ENCODE results near the gene SEMA3E.
"Not testable (repeated sequence)": the region's sequence is repeated elsewhere in the genome, so short reads cannot be mapped to it uniquely, and the experiment has no call there.

SEMA3E gene

DNA sequence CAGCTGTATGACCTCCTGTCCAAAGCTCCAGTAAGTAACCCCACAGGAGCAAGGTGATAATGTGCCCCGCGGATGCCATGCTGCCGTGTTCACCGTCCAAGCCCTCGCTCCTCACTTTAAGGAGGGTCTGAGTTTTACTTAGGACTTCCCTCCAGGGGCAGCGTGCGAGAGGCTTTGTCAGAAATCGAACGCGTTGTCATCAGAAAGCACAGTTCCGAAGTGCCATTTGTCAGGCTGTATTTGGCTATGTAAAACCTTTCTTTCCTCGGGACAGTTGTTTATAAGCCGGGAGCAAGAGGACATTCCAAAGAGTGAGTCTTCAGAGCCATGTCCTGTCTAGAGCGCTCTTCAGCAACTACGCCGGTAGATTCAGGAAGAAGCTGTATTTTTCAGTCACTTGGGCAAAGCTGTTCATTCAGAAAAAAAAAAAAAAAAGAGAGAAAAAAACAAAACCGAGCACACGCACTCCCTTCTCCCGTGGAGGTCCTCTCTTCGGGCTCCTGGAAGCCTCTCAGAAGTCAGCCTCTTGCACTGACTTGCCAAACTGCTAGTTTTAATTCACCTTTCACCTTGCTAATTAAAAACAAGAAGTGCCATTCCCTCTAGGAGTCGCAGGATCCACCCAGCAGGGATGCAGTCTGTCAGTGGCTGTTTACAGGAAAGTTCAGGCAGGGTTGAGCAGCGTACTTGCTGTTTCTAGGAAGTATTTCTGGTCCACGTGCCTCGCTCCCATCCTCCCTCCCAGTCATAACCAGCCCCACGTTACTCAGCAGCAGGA is at the start of gene SEMA3E:
Gene SEMA3E, minus strand, starts transcription at position 676 of the 778 bp plus-strand sequence.
- DNase-seq (ENCODE audit: low read depth, low spot score): peak; percentile 58

DNA sequence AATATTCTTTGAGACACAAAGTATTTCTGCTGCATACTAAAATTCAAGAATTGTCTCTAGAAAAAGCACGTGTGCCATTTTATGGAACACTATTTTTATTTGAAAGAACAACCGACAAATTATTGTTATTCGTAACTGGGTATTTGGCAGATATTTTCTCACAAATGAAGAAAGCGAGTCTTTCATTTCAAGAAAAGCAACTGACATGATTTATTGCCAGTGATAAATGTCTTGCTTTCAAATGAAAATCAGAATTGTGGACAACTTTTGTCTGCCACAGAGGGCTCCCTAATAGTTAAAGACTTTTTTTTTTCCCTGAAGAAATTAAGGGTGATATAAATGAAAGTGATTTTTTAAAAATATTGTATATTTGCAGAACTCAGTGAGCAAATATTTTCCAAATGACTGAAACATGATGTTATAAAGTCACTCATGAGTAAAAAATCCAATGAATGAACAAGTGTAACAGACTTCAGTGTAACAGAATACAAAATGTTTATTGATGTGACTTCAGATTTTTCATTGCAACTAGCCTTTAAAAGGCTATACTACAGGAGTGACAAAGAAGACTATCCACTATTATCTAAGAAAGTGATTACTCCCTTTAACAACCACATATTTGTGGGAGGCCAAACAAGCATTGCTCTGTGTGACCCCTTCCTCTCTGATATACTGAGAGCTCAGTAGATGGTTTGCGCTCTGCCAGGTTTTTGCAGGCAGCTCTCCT is 49.0 kb upstream of the SEMA3E start:
- no peak for DNase-seq (ENCODE audit: low read depth, low spot score)

DNA sequence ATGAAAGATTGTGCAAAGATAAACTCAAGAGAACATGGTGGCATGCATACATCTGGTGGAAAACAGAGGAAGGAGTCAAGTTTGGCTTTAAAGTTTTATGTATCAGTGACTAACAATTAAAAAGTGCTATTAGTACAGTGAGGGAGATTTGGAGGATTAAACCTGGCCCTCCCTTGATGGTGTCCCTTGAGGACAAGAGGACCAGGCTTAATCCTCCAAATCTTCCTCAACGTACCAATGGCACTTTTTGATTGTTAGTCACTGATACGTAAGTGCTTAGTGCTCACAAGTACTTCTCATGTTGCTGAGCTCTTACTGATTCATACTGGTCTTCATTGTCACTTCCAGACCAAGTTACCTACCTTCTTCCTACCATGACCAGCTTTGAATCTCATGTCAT is 47.2 kb upstream of the SEMA3E start:
- DNase-seq (ENCODE audit: low read depth, low spot score): no peak

DNA sequence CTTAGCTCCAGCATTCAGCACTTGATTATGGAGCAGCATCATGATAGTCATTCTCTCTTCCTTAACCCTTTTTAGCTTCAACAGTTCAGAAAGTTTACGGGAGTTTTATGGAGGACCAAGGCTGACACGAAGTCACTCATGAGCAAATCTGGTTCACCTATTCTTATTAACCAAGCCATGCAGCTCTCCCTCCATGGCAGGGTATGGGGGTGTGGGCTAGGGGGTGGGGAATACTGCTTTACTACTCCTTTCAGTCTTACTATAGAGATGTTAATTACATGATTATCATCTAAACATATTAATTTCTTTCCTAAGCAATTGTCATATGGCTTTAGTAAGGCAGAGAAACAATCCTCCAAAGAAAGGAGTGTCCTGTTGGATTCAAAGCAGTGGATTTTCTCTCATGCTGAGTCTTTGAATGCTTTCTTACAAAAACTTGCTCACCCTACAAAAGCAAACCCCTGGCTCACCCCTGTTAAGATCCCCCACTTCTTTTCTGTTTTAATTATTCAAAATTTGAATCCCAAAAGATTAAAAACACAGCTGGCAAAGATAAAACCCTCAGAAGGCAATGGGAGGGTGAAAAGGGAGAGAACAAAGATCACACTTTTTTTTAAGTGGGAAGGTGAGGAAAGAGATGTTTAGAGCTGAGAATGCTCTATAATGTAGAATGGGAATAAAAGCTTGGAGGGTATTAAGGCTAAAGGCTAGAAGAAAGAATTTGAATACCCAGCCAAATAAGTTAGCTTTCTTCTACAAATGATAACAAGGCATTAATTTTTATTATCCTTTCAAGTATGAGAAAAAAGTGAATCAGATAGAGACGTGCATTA is 46.4 kb upstream of the SEMA3E start:
- DNase-seq (ENCODE audit: low read depth, low spot score): no peak

DNA sequence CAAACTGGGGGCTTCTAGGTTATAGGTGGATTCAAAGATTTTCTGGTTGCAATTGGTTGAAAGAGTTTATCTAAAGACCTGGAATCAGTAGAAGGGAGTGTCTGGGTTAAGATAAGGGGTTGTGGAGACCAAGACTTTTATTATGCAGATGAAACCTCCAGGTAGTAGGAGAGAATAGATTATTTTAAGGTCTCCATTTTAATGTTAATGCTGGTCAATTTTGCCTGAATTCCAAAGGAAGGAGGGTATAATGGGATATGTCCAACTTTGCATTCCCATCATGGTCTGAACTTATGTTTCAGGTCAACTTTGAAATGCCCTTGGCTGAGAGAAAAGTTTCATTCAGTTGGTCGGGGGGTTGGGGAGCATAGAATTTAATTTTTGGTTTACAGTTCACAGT is 44.3 kb upstream of the SEMA3E start:
- DNase-seq (ENCODE audit: low read depth, low spot score): no peak

DNA sequence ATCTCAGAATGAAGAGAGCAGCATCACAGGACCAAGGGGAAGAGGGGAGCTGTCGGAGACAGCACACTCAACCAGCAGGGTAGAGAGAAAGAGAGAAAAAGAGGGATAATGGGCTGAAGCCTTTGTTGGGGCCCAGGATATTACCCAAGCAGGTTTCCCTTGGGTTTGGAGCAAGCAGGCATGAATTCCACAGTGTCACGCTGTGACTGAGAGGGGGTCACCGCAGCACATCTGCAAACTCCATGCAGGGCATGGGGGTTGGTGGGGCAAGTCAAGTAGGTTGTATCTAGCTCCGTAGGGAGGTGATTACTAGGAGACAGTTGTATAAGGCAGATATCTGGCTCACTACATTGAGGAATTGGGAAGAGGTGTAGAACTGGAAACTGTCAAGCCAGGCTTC is 42.2 kb upstream of the SEMA3E start:
- DNase-seq (ENCODE audit: low read depth, low spot score): no peak

DNA sequence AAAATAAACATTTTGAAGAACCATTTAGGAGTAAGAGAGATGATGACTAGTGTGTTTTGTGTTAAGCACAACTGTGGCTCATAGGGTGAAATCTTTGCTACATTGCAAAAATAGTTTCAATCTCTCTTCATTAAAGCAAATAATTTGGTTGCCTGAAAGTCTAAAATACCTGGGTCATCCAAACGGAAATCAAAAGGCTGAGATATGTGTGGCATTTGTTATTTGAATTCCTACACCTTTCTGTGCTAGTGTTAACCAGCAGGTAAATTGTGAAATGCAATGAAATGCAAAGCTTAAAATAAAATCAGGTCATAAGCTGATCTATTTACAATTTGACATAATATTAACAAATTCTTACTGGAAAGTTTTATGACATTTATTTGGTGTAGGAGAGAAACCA is 40.9 kb upstream of the SEMA3E start:
- DNase-seq (ENCODE audit: low read depth, low spot score): no peak

DNA sequence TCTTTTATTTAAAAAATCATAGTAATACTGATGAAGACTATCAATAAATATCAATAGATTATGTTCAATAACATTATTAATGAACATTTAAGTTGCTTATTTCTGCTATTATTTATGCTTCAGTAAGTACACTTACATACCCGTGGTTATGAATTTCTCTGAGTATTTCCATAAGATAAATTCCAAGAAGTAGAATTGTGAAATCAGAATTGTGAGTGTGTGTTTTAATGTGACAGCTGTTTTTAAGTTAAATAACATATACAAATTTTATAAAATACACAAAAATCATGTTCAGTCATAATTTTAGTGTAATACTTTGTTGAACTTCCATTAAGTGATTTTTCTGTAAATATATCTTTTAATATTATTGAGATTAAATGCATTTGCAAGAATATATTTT is 37.5 kb upstream of the SEMA3E start:
- DNase-seq (ENCODE audit: low read depth, low spot score): no peak

DNA sequence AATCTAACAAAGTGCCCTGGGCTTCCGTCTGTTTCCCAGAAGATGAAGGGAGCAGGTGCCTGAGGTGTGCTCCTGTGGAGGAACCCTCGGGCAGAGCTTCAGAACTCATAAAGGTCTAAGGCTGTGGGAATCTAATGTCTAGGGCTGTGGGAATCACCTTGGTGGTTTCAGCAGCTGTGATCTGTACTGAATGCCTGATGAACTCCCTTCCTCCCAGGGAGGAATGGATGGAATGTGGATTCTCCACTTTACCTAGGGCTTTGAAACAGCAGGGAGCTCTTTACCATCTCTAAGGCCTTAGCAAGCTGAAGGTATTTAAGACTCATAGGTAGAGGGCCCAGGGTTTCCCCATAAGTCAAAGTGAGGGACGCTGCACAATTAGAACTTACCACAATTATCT is 36.0 kb upstream of the SEMA3E start:
- peak; percentile 6 for DNase-seq (ENCODE audit: low read depth, low spot score)

DNA sequence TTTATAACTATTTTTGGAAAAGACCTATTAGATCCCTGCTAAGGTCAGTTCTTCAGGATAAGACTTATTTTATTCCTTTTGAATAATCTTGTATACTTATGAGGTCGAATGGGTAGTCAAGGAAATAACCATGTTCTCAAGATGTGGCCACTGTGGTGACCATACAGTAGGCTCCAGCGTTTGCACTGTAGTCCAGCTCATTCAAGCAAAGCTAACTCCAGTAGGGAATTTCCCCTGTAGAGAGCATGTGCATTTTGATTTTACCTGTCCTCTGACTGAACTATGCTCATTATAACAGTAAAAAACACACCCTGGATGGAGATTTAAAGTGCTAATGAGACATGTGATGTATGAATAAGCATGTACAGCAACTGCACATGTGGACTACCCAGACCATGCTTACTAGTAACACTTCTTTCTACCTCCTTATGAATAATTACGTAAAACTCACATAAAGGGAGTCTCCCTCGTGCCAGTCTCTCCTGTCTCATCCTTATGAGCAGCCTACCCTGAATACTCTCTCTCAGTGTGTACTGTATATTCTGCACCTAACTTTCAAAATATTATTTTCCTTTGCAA is 32.4 kb upstream of the SEMA3E start:
- no peak for DNase-seq (ENCODE audit: low read depth, low spot score)

DNA sequence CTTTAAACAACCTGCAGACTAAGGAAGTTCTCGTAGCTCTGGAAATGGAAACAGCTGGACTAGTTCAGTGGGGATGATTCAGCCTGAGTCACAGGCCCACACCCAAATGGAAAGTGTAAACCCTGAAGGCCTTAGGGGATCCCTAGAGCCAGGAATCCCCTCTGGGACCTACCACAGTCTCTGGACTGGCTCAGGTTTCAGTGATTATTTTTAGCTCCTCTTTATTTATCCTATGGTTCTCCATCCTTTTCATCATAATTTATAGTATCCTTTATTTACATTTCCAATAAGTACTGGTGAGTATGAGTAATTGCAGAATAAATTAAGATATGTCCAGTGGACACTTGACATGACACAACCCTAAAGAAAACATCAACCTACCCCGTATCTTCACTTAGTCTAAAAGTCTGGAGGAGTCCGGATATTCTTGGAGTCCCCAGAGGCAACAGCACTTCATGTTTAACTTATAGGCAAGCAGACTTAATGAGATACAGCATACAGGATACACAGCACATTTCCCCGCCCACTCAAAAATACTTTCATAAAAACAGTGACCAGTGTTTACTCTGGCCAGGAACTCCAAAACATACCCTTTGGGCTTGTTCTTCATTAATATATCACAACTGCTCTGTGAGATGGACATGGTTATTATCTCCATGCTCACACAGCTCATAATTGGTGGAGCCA is 28.4 kb upstream of the SEMA3E start:
- peak; percentile 78 for DNase-seq (ENCODE audit: low read depth, low spot score)

DNA sequence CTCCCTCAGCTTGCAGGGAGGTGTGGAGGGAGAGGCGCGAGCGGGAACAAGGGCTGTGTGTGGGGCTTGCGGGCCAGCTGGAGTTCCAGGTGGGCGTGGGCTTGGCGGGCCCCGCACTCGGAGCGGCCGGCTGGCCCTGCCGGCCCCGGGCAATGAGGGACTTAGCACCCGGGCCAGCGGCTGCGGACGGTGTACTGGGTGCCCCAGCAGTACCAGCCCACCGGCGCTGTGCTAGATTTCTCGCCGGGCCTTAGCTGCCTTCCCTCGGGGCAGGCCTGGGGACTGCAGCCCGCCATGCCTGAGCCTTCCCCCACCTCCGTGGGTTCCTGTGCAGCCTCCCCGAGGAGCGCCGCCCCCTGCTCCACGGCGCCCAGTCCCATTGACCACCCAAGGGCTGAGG is 24.4 kb upstream of the SEMA3E start:
- not testable (repeated sequence) for DNase-seq (ENCODE audit: low read depth, low spot score)

DNA sequence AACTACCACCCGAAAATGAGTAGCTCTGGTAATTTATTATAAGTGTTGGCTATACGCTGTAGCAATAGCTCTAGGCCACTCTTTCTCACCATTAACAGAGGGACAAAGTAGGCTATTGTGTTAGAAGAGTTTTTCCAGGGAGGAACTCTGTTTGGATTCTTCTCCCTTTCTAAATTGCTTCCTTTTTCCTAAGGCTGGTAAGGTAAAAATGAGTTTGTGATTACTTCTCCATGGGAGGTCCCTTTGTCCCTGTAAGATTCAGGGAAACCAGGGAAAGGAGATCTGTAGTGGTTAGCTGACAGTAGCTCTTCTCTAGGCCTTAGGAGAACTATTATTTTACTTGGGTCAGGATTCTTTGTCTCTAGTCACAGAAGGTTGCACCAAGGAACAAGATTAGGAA is 23.2 kb upstream of the SEMA3E start:
- DNase-seq (ENCODE audit: low read depth, low spot score): no peak

DNA sequence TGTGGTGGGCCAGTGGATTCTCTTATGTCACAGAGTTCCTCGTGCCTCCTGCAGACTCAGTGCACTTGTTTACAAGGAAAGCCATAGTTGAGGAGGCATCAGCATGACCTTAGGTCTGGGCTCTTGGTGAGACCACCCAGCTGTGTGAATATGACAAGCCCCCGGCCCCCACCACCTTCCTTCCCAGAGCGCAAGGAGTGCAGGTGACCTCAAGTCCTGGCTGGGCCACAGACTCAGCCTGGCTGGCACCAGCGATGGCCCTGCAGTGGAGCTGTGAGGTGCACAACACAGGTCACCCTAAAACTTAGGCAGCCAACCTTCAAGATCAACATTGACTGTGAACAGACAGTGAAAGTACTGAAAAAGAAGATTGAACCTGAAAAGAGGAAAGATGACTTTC is 14.2 kb upstream of the SEMA3E start:
- DNase-seq (ENCODE audit: low read depth, low spot score): no peak

DNA sequence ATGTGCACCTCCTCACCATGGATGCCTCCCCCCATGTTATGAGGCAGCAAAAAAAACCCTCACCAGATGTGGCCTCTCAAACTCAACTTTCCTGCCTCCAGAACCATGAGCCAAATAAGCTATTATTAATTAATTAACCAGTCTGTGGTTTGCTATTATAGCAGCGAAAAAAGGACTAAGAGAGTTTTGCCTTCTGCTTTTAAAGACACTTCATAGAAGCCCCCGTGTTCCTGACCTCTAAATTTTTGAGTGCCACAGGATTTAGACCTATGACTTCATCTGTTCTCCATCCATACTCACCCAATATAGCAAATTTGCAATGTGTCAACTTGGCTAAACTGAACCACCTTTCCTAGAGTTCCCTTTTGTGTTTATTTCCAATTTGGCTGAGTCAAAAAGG is 9.2 kb upstream of the SEMA3E start:
- no peak for DNase-seq (ENCODE audit: low read depth, low spot score)

DNA sequence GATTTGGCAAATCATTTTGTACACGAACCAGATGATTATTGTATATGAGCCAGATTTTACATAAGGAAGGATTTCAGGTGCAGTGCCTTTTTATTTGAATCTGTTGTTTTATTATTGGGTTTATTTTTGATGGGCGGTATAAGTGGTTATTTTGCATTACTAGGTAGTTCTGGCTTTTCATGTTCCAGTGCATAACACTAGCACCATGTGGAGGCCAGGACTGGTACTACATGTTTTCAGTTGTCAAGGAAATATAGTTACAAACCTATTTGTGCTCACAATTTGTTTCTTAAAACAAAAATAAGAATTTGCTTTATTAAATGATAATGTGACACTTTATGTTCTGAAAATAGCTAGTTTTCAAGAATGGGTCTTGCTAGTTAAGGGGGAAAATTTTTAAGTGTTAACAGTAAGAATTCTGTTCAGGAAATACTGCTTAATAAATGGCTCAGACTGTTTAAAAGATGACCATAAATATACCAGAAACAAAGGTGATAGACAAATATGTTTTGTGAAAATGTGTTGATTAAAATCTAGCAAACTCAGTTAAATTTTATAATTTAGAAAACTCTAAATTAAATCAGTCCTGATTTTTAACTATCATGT is 7.1 kb upstream of the SEMA3E start:
- DNase-seq (ENCODE audit: low read depth, low spot score): peak; percentile 70

DNA sequence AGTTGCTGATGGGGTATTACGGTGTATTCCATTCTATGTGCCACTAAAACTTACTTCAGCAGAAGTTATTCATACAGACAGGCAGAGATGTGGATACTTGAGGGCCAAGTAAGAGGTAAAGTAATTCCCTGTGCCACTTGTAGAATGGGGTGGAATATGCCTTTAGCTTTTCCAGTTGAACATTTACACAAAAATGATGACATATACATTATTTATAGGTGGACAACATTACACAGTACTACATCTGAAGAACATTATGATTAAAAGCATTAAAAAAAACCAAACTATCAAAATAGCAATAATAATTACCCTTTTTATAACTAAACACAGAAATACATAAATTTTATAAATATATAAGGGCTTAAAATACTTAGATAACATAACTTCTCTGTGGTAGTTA is 3.5 kb upstream of the SEMA3E start:
- no peak for DNase-seq (ENCODE audit: low read depth, low spot score)

DNA sequence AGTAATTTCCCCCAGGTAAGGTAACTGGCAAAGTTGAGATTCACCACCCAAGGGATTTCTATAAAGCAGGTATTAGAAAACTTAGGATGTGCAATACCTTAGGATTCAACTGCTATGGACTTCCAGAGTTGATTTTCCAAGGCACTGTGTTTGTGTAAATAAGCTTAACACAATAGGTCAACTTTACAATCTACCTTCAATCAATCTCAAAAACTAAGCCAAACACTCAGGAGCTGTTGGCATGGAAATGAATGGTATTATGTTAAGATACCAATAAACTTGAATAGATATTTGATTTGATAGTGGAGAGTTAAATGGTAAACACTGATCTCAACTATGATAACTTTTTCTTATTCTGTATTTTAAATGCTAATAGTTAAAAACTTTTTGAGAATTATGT is 762 bp upstream of the SEMA3E start:
- DNase-seq (ENCODE audit: low read depth, low spot score): no peak

DNA sequence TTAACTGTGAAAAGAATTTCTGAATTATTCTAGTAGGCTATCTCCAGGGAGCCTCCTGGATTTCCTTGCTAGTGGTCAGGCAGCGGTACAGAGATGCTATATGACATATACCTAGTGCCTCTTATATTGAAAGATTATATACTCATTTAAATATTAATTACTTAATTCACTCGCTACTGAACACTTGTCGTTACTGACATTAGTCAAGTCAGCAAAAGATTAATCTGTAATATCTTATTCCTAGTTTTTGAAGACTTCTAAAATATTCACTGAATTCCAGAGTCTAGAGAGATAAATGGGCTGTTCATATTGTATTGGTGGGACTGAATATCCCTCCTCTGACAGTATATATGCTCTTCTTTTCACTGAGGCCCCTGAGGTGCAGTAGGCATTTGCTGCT is 2.9 kb downstream of the SEMA3E start:
- no peak for DNase-seq (ENCODE audit: low read depth, low spot score)

DNA sequence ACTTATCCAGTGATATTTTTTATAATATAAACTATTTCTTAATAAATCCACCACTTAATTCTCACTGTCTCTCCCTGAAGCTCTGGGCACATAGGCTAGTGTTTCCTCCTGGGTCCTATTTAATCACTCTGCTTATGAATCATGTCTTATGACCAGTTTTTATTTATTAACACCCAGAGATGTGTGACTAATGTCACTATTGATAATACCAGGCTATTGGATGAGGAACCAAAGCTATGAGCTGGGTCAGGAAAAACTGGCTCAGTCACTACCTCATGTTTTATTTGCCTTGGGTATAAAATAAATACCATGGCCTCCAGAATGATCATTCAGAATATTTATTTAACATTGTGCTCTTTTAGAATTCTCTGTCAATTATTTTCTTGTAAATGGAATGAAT is 5.2 kb downstream of the SEMA3E start:
- no peak for DNase-seq (ENCODE audit: low read depth, low spot score)

DNA sequence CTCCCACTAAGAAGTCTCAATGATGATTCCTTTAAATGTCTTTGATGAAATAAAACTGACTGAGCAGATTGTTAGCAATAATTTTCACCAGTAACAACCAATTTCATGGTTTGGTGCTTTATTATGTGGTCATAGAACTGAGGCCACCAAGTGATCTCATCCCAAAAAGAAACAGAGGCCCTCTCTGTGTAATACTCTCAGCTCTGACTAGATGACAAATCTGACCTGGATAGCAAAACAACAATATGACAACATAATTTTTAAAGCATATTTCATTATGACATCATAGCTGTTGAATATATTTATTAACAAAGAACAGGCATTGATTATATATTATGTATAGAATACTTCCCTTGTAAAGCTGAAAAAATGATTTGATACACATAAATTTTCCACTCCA is 5.9 kb downstream of the SEMA3E start:
- no peak for DNase-seq (ENCODE audit: low read depth, low spot score)

Data from astrocyte of the hippocampus (primary cell).